DMS114 treated with DMSO at 0.1 percent for 48 hours (cell line): ENCODE measurements around the gene SRMS.
"Not testable (repeated sequence)": the region's sequence is repeated elsewhere in the genome, so short reads cannot be mapped to it uniquely, and the experiment has no call there.

ENCODE experiments used
- DNase-seq: peaks from one replicate; lab custom pipeline; 2025; ENCODE audit not compliant: unreplicated experiment; lab: John Stamatoyannopoulos, UW

SRMS gene

GRCh38 chr20:63525185-63525584 lies 22.4 kb downstream of the SRMS start:
- DNase-seq, result no peak

GRCh38 chr20:63522981-63523611 lies 24.5 kb downstream of the SRMS start:
- DNase-seq, result no peak

GRCh38 chr20:63522091-63522868 lies 25.3 kb downstream of the SRMS start:
- no peak for DNase-seq

- no peak for DNase-seq
Measured at GRCh38 chr20:63521602-63522001, 25.9 kb downstream of the SRMS start.

GRCh38 chr20:63520934-63521601 lies 26.5 kb downstream of the SRMS start:
- DNase-seq, result no peak

GRCh38 chr20:63520504-63520933 lies 27.0 kb downstream of the SRMS start, which contains the start of gene PPDPF:
Gene PPDPF (plus strand): TSS chr20:63520765. CDS start chr20:63521309, 544 bp downstream.
- DNase-seq, result no peak

- DNase-seq, result peak; percentile 48
Measured at GRCh38 chr20:63519668-63520503, 27.7 kb downstream of the SRMS start.

GRCh38 chr20:63518946-63519667 lies 28.4 kb downstream of the SRMS start:
- DNase-seq, result no peak

- DNase-seq, result no peak
Measured at GRCh38 chr20:63518351-63518861, 29.1 kb downstream of the SRMS start.

- DNase-seq, result no peak
Measured at GRCh38 chr20:63517376-63518309, 29.9 kb downstream of the SRMS start.

GRCh38 chr20:63514520-63514919 lies 33.0 kb downstream of the SRMS start:
- not testable (repeated sequence) for DNase-seq

- no peak for DNase-seq
Measured at GRCh38 chr20:63513207-63513606, 34.3 kb downstream of the SRMS start.

GRCh38 chr20:63509088-63509564 lies 38.4 kb downstream of the SRMS start:
- no peak for DNase-seq

- DNase-seq, result no peak
Measured at GRCh38 chr20:63508072-63508768, 39.3 kb downstream of the SRMS start.

GRCh38 chr20:63507083-63507743 lies 40.3 kb downstream of the SRMS start:
- DNase-seq, result no peak

- no peak for DNase-seq
Measured at GRCh38 chr20:63505723-63506122, 41.8 kb downstream of the SRMS start.

- DNase-seq, result no peak
Measured at GRCh38 chr20:63505281-63505680, 42.3 kb downstream of the SRMS start.

- DNase-seq, result no peak
Measured at GRCh38 chr20:63504642-63505041, 42.9 kb downstream of the SRMS start.
